Smooth muscle cell of the brain vasculature (primary cell): ENCODE data around the gene CCDC7.
"Not testable (repeated sequence)": the region's sequence is repeated elsewhere in the genome, so short reads cannot be mapped to it uniquely, and the experiment has no call there.

Experiments used
- DNase-seq: peaks from one replicate; pipeline ENCODE4 v3.0.0-alpha.2; 2012; ENCODE audit warnings: low read depth, low spot score

CCDC7 gene

DNA sequence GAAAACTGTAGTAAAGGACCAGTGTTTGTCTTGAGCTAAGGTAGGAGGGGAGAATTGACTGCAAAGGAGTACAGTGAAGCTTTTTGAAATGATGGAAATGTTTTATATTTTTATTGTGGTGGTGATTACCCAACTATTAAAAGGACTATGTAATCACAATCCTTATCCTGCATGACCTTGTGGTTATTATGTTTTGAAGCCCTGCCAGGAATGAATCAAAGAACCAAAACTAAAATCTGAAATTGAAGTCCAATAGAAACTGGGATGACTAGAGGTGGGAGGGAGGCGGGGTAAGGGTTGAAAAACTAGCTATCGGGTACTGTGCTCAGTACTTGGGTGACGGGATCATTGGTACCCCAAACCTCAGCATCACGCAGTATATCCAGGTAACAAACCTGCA is 8.2 kb downstream of the CCDC7 start:
- no peak for DNase-seq

DNA sequence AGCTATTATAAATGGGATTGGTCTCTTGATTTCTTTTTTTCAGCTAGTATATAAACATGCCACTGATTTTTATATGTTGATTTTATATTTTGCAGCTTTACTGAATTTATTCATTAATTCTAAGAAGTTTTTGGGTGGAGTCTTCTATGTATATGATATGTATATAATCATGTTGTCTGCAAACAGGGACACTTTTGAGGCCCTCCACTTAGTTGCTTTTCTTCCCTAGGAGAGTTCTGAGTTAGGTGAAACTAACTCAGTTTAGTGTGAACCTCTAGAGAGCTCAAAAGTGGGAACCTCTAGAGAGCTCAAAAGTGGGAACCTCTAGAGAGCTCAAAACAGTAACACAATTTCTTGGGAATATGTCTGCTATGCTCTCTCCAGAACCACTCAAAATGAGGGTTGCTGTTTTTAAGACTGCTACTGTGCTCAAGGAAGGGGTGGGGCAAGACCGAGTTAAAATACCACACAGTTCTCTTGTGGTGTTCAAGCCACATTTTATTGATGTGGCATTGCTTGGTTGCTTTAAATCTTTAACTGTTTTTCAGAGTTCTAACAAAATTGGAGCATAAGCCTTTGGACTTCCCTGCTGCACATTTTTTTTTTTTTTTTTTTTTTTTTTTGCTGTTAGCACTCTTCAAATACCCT is 13.2 kb downstream of the CCDC7 start:
- no peak for DNase-seq

DNA sequence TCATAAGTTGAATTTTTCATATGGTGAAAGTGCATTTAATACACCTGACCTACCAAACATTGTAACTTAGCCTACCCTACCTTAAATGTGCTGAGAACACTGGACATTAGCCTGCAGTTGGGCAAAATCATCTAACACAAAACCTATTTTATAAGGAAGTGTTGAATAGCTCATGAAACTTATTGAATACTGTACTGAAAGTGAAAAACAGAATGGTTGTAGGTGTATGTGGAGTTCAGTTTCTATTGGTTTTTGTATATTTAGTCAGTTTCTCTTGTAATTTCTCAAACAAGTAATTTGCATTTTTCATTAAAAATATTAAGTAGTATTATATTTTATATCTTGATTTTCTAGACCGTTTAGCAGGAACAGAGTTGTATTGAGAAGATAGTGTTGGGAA is 15.3 kb downstream of the CCDC7 start:
- no peak for DNase-seq

DNA sequence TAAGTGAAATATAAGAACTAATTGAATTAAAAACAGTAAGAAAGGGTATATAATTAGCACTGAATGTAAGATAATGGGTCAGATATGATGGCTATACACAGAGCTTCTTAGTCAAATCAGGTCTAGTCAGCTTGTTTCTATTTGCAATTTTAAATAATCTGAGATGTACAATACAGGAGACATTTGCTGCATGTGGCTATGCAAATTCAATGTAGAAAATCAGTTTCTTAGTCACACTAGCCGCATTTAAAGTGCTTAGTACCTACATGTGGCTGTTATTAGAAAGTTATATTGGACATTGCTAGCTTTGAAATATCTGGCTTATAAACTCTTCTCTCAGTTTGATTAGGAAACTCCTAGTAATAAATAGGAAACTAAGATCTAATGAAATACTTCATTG is 25.3 kb downstream of the CCDC7 start:
- no peak for DNase-seq

DNA sequence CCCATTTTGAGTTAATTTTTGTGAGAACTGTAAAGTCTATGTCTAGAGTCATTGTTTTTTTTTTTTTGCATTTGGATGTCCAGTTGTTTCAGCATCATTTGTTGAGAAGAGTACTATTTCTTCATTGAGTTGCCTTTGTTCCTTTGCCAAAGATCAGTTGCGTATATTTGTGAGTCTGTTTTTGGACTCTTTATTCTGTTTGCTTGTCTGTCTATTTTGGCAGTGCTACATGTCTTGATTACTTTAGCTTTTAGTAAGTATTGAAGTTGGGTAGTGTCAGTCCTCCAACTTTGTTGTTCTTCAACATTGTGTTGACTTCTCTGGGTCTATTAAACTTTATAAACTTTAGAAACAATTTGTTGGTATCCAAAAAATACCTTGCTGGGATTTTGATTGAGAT is 31.6 kb downstream of the CCDC7 start:
- DNase-seq = no peak

DNA sequence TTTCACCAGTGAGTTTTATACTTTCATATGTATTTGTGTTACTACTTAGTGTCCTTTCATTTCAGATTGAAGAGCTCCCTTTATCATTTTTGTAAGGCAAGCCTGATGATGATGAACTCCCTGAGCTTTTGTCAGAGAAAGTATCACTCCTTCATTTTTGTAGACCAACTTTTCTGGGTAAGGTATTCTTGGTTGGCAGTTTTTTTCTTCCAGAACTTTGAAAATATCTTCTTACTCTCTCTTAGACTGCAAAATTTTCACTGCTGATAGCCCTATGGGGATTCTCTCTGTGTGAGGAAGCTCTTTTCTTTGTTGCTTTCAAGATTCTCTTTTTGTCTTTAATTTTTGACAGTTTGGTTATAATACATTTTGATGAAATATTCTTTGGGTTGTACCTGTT is 35.7 kb downstream of the CCDC7 start:
- no peak for DNase-seq

DNA sequence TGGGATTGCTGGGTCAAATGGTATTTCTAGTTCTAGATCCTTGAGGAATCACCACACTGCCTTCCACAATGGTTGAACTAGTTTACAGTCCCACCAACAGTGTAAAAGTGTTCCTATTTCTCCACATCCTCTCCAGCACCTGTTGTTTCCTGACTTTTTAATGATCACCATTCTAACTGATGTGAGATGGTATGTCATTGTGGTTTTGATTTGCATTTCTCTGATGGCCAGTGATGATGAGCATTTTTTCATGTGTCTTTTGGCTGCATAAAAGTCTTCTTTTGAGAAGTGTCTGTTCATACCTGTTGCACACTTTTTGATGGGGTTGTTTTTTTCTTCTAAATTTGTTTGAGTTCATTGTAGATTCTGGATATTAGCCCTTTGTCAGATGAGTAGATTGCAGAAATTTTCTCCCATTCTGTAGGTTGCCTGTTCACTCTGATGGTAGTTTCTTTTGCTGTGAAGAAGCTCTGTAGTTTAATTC is 37.1 kb downstream of the CCDC7 start:
- not testable (repeated sequence) for DNase-seq

DNA sequence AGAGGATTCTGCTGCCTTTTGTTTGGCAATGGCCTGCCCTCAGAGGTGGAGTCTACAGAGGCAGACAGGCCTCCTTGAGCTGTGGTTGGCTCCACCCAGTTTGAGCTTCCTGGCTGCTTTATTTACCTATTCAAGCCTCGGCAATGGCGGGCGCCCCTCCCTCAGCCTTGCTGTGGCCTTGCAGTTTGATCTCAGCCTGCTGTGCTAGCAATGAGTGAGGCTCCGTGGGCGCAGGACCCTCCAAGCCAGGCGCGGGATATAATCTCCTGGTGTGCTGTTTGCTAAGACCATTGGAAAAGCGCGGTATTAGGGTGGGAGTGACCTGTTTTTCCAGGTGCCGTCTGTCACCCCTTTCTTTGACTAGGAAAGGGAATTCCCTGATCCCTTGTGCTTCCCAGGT is 42.1 kb downstream of the CCDC7 start:
- DNase-seq = not testable (repeated sequence)

DNA sequence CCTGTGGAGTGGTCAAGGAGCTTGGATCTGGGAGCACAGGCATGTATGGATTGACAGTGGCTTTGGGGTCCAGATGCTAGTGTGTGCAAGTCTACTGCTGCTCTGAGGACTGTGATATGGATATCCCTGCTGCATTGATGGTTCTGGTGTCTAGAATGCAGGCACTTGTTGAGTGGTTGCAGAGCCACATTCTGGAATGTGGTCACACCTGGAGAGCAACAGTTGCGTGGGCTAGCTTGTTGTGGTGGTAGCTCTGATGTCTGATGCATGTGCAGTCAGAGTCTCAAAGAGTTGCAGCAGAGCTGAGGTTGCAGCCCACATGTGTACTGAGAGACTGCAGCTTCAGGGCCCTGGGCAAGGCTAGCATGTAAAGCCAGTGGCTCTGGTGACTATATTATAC is 43.2 kb downstream of the CCDC7 start:
- DNase-seq = no peak

DNA sequence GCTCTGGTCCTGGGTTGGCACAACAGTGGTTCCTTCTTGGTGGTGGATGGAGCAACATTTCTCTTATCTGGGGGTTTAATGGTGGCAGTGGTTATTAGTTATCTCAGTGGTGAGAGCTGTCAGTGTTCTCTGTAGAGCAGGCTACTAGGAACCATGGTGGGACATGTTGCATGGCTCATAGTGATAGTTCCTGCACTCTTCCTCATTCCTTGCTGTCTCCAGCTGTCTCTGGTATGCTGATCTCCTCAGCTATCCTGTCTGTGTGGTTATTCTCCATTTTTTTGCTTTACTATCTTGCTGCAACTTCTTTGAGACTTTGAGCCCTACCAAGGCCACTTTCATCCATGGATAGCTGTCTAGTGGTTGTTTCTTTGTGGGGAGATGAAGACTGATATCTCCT is 44.0 kb downstream of the CCDC7 start:
- DNase-seq = no peak

DNA sequence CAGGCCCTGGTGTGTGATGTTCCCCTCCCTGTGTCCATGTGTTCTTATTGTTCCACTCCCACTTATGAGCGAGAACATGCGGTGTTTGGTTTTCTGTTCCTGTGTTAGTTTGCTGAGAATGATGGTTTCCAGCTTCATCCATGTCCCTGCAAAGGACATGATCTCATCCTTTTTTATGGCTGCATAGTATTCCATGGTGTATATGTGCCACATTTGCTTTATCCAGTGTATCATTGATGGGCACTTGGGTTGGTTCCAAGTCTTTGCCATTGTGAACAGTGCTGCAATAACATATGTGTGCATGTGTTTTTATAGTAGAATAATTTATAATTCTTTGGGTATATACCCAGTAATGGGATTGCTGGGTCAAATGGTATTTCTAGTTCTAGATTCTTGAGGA is 48.6 kb downstream of the CCDC7 start:
- not testable (repeated sequence) for DNase-seq

DNA sequence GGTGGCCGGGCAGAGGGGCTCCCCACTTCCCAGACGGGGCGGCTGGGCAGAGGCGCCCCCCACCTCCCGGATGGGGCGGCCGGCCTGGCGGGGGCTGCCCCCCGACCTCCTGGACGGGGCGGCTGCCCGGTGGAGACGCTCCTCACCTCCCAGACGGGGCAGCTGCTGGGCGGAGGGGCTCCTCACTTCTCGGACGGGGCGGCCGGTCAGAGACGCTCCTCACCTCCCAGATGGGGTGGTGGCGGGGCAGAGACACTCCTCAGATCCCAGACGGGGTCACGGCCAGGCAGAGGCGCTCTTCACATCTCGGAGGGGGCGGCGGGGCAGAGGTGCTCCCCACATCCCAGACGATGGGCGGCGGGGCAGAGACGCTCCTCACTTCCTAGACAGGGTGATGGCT is 54.2 kb downstream of the CCDC7 start:
- not testable (repeated sequence) for DNase-seq

DNA sequence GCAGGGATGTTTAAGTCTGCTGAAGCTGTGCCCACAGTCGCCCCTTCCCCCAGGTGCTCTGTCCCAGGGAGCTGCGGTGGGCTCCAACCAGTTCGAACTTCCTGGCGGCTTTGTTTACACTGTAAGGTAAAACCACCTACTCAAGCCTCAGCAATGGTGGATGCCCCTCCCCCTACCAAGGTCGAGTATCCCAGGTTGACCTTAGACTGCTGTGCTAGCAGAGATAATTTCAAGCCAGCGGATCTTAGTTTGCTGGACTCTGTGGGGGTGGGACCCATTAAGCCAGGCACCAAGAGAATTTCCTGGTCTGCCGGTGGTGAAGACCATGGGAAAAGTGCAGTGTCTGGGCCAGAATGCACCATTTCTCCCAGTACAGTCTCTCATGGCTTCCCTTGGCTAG is 56.0 kb downstream of the CCDC7 start:
- DNase-seq = no peak

DNA sequence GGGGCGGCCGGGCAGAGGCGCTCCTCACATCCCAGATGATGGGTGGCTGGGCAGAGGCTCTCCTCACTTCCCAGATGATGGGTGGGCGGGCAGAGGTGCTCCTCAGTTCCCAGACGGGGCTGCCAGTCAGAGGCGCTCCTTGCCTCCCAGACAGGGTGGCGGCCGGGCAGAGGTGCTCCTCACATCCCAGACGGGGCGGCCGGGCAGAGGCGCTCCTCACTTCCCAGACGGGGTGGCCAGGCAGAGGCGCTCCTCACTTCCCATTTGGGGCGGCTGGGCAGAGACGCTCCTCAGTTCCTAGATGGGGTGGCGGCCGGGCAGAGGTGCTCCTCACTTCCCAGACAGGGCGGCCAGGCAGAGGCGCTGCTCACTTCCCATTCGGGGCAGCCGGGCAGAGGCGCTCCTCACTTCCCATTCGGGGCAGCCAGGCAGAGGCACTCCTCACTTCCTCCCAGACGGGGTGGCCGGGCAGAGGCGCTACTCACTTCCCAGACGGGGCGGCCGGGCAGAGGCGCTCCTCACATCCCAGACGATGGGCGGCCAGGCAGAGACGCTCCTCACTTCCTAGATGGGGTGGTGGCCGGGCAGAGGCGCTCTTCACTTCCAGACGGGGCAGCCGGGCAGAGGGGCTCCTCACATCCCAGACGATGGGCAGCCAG is 60.0 kb downstream of the CCDC7 start:
- DNase-seq = not testable (repeated sequence)

DNA sequence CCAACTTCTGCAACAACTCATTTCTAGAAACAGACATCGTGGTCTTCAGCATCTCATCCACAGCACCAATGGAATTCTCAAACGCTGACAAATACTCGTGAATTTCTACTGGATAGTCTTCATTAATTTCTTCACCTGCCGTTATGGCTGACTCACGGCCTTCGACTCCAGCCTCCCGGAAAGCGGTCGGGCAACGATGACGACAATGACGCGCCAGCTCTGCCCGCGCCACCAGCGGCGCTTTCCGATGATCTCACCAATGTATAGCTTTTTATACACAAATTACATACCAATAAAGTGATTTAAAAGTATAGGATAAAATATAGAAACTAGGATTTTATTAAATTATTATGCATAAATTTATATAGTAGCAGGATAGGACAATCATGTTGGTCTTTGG is 65.7 kb downstream of the CCDC7 start:
- DNase-seq = no peak

DNA sequence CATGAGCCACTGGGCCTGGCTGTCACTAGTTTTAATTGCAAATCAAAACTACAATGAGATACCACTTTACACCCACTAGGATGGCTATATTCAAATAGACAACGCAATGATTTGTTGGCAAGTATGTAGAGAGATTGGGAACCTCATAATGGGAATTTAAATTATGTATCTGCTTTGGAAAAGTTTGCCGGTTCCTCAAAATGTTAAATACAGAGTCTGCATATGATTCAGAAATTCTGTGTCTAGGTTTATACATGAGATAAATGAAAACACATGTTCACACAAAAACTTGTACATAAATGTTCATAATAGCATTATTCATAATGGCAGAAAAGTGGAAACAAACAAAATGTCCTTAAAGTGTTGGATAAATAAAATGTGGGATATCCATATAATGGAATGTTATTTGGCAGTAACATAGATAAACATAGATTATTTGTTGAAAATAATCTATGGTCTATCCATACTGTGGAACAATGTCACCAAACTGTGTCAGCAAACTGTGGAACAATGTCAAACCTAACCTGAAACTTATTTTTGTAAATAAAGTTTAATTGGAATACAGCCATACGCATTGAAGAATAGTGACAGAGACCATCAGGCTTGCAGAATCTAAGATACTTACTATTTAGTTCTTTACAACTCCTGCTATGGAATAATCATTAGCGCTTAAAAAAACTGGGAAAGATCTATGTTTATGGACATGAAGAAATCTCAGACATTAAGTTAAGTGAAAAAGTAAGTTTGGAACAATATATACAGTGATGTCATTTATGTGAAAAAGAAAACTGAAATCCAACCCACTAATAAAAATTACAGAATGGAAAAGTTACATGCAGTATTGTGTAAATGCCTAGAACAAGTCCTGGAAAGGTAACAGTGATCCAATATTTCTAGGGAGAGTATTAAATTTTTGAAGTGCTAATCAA is 70.9 kb downstream of the CCDC7 start:
- no peak for DNase-seq

DNA sequence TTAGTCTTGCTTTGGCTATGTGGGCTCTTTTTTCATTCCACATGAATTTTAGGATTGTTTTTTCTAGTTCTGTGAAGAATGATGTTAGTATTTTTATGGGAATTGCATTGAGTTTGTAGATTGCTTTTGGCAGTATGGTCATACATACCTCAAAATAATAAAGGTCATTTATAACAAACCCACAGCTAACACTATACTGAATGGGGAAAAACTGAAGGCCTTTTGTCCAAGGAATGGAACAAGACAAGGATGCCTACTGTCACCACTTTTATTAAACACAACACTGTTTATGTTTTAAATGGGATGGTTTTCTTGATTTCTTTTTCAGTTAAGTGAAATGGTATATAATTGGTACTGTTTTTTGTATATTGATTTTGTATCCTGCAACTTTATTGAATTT is 84.3 kb downstream of the CCDC7 start:
- DNase-seq = no peak

DNA sequence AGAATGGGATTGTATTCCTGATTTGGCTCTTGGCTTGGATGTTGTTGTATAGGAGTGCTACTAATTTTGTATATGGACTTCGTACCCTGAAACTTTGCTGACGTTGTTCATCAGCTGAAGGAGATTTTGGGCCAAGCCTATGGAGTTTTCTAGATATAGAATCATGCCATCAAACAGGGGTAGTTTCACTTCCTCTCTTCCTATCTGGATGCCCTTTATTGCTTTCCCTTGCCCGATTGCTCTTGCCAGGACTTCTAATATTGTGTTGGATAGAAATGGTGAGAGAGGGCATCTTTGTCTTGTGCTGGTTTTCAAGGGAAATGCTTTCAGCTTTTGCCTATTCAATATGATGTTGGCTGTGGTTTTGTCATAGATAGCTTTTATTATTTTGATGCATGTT is 92.3 kb downstream of the CCDC7 start:
- DNase-seq = no peak

DNA sequence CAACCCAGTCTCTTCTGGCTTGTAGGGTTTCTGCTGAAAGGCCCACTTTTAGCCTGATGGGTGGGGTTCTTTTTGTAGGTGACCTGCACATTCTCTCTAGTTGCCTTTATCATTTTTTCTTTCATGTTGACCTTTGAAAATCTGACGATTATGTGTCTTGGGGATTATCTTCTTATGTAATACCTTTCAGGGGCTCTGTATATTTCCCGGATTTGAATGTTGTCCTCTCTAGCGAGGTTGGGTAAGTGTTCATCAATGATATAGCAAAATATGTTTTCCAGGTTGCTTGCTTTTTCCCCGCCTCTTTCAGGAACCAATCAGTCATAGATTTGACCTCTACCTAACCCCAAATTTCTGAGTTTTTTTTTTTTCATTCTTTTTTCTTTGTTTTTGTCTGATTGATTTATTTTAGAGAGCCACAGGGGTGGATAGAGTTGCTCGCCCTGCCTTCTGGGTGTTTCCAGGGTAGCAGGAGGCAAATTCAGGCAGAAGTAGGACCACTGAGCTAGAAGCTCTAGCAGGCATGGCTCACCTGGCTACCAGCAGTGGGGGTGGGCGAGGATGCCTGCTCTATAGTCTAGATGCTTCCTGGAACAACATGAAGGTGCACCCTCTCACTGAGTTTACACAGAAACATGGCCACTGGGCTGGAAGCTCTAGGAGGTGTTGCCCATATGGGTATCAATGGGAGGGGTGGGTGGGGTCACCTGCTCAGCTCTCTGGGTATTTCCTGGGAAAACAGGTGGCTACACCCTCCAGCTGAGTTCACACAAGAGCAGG is 94.9 kb downstream of the CCDC7 start:
- DNase-seq = no peak

DNA sequence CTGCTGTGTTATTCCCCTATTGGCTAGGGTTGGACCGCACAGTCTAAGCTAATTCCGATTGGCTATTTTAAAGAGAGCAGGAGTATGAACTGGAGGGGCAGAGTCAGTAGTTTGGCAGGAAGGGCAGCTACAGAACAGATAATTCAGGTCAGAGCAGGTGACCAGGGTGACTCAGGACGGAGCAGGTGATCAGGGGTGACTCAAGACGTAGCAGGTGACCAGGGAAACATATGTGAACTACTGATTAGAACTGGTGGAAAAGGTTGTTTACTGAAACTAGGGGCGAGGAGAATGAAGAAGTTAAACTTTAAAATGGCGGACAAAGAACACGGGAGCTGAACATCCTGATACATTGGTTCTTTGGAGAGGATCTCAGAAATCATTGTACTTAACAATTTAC is 102.3 kb downstream of the CCDC7 start:
- DNase-seq = no peak

DNA sequence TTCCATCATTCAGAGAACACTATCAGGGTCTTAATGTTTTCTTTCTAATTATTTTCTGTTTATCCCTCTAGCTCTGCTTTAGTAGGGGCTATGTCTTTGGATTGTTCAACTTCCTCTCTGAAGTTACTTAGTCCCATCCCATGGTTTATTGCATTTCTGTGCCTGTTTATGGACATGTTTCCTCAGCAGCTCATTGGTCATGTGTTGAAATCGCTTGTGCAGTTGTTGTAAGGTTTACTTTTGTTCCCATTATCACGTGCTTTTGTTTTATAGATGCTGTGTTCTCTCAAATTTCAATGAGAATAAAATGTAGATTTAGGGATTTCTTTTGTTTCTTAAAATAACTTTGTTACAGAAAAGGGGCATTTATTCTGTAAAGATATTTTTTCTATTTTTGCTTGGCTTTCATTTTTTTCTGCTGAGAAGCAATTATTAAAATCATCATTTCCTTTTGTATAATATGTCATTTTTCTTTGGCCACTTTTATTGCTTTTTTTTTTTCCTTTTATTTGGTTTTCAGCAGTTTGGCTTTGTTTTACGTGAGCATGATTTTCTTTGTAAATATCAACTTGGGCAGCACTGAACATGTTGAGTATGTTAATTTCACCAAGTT is 110.9 kb downstream of the CCDC7 start:
- DNase-seq = no peak
